GM21381 (cell line): ENCODE results near the gene ADAMTS12.
A peak's percentile ranks its signal among the peaks of the same experiment; 100 is the strongest.

Experiments
- ATAC-seq: cut with Tn5 transposase; IDR thresholded peaks from one replicate; pipeline ENCODE4 v1.9.1; 2021; ENCODE audit warnings: mild to moderate bottlenecking, moderate library complexity; ENCODE audit not compliant: unreplicated experiment

Gene ADAMTS12

DNA sequence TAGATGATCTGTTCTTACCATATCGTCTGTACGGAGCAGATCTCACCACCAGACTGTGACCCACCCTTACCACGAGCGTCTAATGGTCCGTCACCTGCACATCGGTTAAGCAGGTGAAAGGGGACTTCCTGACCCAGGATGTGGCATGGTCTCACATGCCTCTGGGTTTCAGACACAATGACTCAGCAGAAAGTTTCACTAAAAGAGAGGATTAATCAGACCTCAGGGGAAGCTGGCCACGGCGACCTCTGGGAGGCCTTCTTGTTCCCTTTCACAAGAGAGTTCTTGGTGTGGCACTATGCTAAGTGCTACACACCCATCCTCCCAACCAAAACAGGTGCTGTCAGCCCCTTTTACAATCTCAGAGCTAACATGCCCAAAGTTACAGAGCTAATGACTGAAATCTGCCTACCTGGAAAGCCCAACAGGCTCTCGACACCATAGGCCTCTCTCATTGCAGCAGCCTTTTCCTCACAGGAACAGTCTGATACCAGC, 41.6 kb downstream of the ADAMTS12 start:
- ATAC-seq = peak; percentile 93

DNA sequence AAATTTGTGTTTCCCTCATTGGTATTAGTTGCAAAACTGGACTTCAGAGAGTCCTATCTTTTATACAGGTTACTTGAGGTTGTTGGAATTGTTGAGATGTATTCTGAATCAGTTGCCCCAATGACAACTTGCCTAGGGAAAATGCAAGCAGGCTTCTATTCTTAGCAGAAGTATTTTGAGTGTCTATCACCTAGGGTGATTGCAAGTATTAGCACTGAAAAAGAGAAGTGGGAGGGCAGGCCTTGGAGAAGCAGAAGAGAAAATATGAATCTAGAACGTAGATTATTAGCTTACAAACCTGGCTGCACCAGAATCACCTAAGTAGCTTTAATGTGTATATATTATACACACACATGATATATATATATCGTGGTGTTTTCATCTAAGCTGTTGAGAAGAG, 43.2 kb downstream of the ADAMTS12 start:
- ATAC-seq = peak; percentile 34

DNA sequence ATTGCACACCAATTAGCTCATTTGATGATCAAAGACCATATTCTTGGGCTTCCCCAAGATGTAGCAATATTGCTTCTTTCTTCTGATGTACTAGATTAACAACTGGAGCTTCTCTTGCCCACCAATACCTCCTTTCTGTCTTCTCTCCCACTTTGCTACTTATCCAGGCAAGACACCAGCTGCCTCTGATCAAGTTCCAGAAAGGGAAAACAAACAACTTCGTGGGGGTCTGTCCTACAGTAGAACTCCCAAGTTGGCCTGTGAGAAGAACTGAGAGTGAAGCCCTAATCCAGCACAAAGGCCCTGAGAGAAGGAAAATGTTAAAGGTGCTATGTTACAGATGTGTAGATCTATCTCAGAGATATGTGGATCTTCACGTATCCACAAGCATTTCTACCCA, 44.9 kb downstream of the ADAMTS12 start:
- no peak for ATAC-seq

DNA sequence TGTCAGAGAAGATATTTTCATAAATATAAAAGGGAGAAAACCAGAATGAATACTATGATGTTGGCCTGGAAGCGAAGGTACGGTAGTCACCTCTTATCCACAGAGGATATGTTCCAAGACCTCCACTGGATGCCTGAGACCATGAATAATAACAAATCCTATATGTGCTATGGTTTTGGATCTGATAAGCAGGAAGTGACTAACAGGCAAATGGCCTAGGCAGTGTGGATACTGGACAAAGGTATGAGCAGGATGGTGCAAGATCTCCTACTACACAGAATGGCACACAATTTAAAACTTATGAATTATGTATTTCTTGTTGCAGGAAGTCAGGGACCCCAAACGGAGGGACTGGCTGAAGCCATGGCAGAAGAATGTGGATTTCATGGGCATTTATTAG, 48.2 kb downstream of the ADAMTS12 start:
- no peak for ATAC-seq

DNA sequence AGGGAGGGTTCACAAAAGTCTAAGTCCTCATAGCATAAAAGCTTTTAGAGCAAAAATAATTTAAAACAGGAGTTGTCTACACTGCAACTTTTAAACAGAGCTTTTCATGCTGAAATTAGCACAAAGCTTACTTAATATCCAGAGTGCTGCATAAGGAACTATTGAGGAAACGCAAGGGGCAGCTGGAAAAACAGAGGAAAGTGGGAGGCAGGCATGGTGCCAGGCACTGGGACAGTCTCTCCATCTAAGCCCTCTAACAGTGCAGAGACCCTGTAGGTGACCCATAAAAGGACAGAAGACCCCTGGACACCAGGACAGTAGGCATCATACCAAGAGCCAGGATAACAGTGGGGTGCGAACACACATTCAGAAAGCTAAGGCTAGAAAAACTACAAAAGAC, 49.3 kb downstream of the ADAMTS12 start:
- ATAC-seq = no peak

DNA sequence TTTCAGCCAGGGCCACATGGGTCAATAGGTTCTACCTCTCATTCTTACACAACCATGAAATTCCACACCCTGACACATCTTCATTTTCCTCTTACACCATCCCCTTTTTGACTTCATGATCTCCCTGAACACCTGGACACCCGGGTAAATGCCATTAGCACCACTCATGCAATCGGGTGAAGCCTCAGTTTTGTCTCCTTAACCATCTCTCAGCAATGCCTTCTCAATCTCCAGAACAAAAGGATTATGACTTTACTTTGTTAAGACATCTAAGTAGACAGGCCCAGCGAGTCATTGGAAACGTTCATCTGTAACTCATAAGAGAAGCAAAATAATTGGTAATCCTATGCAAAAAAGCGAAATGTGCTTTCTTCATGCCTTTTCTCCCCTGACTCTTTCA, 49.9 kb downstream of the ADAMTS12 start:
- no peak for ATAC-seq

DNA sequence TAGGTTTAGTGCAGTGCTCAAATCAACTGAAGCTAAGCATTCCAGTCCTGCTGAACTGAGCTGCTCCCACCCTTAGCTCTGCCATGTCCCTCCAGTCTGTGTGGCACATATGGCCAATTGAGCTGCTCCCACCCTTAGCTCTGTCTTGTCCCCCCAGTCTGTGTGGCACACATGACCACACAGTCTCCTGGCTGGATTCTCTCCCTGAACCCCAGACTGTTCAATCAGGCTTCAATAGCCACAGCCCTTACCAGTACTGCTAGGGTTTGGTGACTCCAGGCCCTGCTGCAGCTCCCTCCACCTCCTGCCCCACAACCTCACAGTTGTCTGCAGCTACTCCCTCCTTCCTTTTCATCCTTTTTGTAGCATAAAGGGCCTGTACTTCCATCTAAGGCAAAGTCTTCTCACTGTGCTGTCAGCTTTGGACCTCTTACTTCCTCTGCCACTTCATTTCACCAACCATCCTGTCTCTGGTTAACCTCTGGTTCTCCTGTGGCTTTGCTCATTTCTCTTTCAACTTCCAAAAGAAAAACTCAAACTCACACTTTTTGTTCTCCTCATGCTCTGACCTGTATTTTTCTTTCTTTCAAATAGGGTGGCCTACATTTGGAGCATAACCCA, 50.8 kb downstream of the ADAMTS12 start:
- ATAC-seq = peak; percentile 78

DNA sequence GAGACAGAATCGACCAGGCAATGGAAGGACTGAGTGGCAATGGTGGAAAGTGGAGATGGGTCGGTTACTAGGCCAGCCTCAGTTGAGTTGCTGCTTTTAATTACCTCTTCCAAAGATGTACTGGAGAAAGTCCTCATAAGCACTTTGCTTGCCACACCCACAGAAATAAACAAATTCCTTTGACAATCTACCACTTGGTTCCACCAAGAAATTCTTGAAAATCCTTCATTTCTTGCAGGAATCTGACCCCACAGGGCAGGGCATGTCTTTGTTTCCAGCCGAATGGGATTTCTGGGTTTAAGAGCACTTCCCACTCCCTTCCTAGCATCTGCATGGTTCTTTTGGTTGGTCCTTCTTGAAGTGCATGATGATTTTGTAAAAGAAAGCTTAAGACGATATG, 54.5 kb downstream of the ADAMTS12 start:
- no peak for ATAC-seq

DNA sequence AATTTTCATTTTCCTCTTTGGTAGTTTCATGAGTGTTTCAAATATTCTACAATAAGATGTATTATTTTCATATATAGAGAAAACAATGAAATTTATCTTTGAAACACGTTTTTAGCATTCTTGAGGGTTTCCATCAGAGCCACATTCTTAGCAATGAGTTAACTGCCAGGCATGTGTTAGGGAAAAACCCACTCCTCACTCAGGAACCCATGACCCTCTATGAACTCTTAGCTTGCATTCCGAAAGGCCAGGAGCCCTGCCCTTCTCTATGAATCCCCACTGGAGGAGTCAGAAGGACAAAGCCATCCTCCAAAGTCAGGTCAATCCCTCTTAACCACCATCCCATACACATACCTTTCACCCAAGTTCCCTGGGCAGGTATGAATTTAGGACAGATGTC, 57.5 kb downstream of the ADAMTS12 start:
- no peak for ATAC-seq

DNA sequence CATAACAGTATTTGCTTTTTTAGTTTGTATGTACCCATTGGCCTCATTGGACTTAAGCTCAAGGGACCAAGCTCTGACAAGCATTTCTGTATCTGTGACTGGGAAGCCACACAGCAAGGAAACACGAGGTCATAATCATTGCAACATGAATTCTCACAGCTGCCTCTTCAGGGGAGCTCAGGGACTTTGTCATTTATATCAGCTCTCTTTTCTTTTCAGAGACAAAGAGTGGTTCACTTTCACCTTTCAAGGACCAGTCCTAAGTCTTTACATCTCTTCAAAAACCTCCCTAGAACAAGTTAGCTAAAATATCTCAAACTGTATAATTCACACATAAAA, 58.6 kb downstream of the ADAMTS12 start:
- no peak for ATAC-seq

DNA sequence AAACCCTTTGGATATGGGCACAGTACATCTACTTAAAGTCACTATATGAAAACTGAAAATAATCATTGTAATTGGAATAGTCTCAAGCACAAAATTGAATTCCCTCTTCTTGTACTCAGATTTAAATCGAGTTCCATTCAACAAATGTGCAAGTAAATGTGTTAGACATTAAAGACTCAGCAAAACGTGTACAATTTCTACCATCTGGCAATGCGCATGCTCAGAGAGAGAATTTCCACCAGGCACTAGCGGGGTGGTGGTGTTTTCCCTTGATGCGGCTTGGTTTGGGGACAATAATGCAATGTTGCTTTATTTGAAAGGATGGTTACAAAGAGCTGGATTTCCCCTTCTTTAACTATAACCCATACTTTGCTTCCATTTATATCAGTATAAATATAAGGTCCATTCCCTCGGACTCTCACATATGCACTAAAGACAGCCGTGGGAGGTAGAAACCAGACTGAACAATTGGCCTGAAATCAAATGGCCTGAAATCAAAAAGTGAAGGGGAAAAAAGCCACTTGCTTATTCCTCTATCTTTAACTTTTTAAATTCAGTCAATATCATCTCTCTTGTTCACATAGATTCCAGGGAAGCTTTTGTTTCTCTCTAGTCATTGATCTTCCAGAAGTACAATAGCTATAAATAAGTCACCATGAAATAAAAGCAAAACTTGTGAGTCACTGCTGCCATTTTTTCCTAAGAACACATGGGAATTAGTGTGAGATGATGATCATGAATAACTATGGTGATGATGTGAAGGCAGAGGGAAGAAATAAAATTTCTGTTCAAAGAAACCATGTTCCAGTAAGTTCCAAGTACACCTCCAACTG, 59.2 kb downstream of the ADAMTS12 start:
- ATAC-seq = no peak

DNA sequence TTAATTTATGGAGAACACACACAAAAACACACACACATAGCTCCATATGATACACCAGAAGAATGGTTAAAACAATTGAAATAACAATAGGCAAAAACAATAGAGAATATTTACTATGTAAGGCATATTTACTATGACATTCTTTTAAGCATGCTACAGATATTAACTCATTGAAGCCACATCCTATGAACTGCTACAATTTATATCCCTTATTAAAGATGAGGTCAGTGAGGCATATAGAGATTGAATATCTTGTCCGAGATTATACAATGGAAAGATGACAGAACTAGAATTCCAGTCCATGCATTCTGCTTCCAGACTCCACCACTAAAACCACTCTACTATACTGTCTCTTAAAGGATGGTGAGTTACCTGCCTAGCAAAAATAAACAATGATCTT, 60.7 kb downstream of the ADAMTS12 start:
- no peak for ATAC-seq

DNA sequence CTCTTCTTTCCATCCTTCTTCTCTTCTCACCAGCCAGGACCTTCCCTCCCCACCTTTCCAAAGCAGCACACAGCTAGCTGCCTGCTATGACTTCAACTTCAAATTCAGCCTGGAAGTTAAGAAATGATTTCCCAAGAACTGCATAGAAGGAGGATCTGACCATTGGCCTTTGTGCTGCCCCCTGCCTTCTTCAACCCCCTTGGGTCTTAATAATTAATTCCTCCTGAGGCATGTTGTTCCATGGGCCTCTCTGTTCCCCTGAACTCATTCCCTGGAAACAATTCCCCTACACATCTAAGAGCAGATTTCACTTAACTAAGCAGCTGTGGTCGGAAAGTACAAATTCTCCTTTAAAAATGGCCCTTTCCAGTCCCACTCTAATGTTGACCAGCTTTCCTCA, 62.4 kb downstream of the ADAMTS12 start:
- no peak for ATAC-seq

DNA sequence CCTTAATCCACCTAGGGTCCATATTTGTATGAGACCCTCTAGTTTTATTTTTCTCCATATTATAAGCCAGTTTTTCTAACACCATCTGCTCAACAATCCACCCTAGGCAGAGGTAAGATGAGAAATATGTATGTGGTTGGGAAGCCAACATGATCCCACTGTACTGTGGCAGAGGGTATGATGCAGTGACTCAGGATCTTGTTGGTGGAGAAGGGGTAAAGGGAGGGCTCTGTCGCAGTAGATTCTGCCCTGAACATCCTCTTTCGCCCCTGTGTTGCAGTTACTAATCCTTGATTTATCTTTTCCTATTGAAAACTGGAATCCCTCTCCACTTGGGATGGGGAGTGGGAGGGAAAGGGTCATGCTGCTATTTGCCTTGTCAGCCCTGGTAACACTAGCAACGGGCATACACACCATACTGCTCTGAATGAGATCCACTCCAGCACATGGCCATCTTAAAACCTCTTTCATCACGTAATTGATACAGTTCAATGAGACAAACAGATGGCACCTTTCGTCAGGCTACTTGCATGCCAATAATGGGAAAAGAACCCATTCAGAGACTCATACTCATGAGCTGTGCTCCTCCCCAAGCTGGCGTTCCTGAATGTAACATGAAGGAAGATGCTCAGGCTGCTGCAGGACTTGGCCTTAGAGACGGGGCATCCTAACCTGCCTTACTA, 63.0 kb downstream of the ADAMTS12 start:
- ATAC-seq = no peak

DNA sequence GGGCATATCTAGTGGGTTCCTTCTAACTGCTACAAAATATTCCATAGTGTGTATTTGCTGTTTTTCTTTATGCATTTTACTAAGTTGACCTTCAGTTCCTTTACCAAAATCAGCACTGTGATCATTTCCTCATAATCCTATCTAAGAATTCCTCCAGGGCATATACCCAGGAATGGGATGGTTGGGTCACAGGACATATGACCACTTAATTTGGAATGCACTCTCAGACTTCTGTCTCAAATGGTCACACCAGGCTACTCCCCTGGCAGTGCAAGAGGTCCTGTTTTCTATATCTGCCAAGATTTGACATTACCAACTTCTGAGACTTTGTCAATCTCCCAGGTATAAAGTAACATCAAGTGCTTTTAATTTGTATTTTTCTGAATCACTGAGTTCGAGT, 63.9 kb downstream of the ADAMTS12 start:
- ATAC-seq = no peak

DNA sequence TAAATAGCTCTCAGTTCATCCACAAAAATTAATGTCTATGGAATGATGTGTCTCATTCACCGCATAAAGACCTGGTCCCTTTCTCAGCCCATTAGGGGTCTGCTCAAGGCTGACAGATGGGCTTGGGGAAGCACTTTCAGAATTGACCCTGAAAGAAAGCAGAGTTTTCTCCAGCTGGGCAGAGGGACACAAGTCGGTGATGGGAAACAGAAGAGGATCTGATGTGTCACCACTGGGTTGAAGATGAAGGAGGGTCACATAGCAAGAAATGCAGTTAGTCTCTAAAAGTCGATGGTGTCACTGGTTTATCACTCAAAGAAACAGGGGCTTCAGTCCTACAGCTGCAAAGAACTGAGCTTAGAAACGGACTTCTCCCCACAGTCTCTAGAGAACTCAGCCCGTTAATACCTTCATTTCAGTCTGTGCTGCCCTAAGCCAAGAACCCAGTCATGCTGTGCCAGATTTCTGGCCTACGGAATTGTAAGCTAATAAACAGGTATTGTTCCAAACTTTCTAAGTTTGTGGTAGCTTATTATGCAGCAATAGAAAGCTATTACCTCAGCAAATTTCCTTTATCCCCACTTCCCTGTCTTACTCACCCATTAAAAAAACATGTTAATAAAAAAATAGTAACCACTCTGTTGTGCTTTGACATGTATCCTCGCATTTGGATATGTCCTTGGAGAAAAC, 64.6 kb downstream of the ADAMTS12 start:
- ATAC-seq = no peak

DNA sequence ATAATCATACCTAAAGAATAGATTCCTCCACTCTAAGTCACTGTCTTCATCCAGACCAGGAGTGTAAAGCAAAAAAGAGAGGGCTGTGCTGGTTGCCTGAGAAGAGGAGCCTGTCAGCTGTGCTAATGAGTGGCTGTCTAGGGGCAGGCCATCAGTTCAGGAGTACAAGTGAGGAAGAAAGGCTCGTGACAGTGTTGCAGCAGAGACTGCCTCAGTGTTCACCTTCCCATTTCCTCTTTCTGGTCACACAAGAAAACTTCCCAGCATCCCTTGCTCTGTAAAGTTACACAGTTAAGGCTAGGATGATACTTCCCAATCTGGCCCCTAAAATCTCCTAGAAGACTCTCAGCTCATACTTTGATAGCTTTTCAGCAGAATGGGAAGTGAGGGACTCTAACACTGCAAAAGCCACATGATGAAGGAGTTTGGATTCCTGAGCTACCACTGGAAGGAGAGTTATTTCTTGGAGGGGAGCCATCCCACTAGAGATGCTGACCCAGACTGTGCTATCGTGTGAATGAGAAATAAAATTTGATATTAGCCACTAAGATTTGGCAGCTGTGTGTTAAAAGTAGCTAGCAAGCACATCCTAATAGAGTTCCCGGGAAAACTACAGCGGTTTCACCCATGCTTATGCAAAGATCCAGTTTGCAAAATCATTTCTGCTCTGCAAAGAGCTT, 67.1 kb downstream of the ADAMTS12 start:
- ATAC-seq = no peak

DNA sequence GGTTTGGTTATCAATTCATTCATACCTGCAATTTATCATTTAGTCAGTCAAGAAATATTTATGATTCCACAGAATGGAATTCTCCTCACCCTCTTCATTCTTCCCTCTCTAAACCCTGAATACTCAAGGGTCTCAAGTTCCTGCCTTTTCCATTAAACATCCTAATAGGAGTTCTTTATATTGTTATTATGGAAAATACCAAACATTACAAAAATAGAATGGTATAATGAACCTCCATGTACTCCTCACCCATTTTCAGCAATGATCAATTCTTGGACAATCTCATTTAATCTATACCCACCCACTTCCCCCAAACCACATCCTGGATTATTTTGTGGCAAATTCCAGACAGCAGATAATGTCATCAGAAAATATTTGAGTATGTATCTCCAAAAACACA, 74.5 kb downstream of the ADAMTS12 start:
- ATAC-seq = no peak

DNA sequence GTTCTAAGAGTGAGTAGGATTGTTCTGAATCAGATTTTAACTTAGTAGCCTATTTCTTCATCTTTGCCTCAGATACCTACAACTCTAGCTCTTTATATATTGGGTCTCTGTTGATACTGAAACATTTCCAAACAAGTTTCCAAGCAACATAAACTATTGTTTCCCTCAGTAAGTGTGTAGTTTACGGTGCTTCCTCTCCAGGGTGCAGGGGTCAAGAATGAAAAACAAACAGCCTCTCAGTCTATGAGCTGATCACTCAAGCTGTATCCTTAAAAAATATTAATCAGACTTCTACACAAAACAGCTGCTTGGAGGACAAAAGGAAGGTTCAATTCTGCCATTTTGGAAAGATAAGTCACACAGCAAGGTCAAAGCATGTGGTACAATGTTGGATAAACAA, 75.0 kb downstream of the ADAMTS12 start:
- no peak for ATAC-seq

DNA sequence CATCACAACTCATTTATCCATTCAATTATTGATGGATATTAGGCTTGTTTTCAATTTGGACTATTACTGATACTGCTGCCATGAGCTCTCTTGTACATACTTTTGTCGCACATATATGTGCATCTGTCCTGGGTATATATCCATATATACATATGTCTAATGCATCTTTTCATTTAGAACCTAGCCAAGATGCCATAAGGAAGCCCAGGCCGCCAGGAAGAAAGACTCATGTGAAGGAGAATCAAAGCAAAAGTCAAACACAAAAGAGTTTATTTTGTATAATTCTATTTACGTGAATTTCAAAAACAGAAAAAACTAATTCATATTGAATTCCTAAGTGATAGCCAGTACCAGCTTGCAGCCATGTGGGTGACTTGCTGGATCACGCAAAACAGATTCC, 79.0 kb downstream of the ADAMTS12 start:
- ATAC-seq = no peak
